NK-92 (cell line): ENCODE measurements around the gene AKT2.
"Not testable (repeated sequence)": the region's sequence is repeated elsewhere in the genome, so short reads cannot be mapped to it uniquely, and the experiment has no call there.

Experiments used
- DNase-seq: peaks from one replicate; lab custom pipeline; 2025; ENCODE audit not compliant: unreplicated experiment; lab: John Stamatoyannopoulos, UW

The AKT2 gene

DNA sequence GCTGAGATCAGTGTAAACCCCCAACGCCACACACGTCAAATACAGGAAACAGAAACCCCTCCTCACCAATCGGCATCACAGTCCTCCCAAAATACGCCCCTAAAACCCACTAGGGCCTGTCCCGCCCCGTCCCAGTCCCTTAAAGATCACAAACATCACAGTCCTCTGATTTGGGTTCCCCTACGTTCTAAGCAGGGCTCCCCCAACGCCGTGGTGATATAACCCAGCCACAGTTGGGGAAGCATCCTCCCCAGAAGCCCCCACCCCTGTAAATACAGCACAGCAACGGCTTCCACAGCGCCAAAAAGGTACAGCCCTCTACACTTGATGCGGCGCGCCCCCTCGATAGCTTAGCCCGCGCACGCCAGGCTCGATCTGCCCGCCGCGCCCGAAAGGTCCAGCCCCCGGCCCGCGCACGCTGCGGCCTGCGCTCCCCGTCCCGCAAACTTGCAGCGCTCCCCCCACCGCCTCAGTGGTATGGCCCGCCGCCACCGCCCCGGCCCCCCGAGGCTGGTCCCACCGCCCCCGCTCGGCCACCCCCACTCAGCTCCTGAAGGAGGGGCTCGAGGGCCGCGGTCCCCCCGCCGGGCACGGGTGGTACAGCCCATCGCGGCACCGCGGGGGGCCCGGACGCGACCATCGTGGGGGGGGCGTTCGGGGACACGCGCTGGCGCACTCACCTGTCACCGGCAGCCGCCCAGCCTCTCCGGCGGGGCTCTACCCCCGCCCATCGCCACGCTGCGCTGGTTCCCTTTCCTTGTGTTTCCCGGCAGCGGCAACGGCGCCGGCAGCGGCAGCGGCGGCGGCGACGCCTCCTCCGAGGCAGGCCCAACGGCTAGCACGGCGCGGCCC lies at the start of gene AKT2:
Gene AKT2 (minus strand): TSS at position 845 of the 852 bp plus-strand sequence. CDS start 20,078 bp downstream, outside the sequence.
- peak; percentile 40 for DNase-seq

DNA sequence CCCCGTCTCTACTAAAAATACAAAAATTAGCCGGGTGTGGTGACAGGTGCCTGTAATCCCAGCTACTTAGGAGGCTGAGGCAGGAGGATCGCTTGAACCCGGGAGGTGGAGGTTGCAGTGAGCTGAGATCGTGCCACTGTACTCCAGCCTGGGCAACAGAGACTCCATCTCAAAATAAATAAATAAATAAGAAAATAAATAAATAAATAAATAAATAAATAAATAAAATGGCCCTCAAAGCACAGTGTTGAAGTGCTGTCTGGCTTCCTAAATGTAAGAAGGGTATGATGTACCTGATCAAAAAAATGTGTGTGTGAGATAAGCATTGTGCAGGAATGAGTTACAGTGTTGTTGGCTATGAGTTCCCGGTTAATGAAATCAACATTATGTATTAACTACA lies 47.9 kb upstream of the AKT2 start:
- DNase-seq = not testable (repeated sequence)

DNA sequence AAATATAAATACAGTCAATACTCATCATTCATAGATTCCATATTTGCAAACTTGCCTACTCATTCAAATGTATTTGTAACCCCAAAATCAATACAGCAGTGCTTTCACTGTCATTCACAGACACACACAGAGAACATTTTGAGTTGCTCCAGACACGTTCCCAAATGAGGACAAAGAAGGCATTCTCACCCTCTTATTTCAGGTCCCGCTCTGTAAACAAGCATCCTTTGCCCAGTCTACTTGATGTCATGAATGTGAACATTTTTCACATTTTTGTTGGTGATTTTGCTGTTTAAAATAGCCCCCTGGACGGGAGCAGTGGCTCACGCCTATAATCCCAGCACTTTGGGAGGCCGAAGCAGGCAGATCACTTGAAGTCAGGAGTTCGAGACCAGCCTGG lies 47.5 kb upstream of the AKT2 start:
- no peak for DNase-seq

- DNase-seq = no peak
These were observed 45.9 kb upstream of the AKT2 start for GRCh38 chr19:40331052-40331451.

- DNase-seq = no peak
These were observed 41.1 kb upstream of the AKT2 start for GRCh38 chr19:40326201-40326600.

GRCh38 chr19:40323705-40324104 lies 38.6 kb upstream of the AKT2 start:
- no peak for DNase-seq

DNA sequence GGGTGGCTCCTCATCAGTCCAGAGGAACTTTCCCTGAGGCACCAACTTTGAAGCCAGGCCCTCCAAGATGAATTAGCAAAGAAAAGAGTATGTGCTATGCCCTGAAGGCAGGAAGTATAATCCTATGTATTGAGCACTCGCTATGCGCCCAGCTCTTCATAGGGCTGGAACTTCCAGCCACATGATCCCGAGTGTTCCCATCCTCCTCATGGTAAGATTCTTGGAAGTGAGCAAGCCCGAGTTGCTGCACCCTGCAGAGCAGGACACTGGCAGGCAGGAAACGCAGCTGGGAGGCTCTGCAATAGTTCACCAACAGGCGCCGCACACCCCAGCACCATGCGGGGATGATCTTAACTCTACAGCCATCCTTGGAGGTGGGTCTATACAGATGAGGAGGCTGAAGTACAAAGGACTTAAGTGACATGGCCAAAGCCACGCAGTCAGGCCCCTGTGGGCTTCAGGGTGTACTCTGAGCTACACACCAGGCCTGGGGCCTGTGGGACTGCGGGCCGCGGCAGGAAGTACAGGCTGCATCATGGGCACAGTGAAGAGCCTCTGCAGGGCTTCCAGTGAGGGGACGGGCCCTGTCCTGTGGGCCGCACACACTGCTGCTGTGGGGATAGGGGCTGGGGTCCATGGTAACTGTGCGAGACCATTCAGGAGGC lies 37.9 kb upstream of the AKT2 start:
- no peak for DNase-seq

DNA sequence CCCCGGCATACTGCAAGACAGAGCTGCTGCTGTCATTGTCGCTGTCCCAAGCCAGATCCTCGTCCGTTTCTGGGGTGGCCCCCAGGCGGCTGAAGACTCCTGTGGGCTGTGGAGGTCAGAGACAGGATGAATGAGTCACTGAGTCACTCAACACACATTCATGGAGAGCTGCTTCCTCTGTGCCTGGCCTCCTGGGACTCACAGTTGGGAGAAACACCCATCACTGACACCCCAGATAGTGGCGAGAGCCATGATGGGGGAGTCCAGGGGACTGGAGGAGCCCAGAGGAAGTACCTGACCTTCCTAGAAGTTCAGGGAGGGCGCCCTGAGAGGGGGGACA lies 37.1 kb upstream of the AKT2 start:
- DNase-seq = no peak

- DNase-seq = no peak
These were observed 36.6 kb upstream of the AKT2 start for GRCh38 chr19:40321566-40322270.

DNA sequence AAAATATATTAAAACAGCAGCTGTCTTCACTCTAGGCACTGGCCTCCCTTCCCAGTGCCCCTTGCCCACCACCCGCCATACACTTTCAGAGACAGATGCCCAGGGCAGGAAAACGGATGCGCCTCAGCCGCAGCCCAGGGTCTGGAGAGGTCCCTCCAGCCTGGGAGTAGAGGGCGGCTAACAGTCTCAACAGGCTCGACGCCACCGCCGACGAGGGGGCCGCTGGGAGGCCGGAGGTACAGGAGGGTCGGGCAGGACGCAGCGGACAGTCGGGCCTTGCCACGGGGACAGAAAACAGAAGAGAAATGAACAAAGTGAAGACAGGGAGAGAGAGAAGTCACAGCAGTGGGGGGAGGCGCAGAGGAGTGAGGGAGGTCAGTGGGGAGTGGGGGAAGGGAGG lies 35.9 kb upstream of the AKT2 start:
- DNase-seq = no peak

- no peak for DNase-seq
These were observed 35.4 kb upstream of the AKT2 start for GRCh38 chr19:40320558-40320935.

GRCh38 chr19:40317338-40317737 lies 32.2 kb upstream of the AKT2 start:
- no peak for DNase-seq

DNA sequence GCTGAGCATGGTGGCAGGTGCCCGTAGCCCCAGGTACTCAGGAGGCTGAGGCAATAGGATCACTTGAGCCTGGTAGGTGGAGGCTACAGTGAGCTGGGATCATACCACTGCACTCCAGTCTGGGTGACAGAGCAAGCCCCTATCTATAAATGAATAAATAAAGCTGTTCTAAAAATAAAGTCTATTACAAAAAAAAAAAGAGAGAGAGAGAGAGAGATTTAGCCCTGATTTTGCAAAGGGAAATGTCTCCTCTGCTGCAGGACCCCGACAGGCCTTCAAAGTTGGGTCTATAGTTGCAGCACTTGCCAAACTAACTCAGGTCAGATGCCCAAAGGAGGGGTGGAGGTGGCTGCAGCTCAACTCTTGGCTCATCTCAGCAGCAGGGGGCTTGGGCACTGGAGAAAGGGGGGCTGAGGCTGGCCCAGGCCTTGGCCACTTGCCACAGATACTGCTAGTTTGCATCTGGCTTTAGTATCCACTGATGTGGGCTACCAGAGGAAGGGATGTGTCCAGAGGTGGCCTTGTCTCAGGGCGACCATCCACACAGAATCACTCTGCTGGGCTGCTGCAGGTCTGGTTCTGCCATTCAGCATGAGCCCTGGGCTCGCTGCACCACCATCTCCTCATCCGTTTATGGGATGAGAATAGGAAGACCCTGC lies 30.8 kb upstream of the AKT2 start:
- DNase-seq = no peak

GRCh38 chr19:40314656-40315055 lies 29.5 kb upstream of the AKT2 start:
- no peak for DNase-seq

DNA sequence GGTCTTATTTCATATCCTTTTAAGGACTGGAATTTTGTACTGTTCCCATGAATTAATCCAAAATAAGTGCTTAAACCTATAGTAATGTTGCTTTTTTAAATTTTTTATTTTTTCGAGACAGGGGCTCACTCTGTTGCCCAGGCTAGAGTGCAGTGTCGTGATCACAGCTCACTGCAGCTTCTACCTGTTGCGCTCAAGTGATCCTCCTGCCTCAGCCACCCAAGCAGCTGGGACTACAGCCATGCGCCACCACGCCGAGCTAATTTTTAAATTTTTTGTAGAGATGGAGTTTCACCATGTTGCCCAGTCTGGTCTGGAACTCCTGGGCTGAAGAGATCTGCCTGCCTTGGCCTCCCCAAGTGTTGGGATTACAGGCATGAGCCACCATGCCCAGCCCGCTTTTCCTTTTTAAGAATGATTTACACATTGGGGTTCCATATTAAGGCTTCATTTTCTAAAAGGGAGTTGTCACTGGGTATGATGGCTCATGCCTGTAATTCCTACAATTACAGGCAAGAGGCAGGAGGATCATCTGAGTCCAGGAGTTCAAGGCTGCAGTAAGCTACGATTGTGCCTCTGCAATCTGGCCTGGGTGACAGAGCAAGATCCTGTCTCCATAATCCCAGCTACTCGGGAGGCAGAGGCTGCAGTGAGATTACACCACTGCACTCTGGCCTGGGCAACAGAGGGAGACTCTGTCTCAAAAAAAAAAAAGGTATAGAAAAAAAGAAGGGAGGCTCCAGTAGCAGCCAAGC lies 28.3 kb upstream of the AKT2 start:
- no peak for DNase-seq

GRCh38 chr19:40312533-40312932 lies 27.4 kb upstream of the AKT2 start:
- no peak for DNase-seq

GRCh38 chr19:40309666-40310065 lies 24.5 kb upstream of the AKT2 start:
- no peak for DNase-seq

- no peak for DNase-seq
These were observed 20.3 kb upstream of the AKT2 start for GRCh38 chr19:40305403-40305802.

GRCh38 chr19:40304306-40304705 lies 19.2 kb upstream of the AKT2 start:
- no peak for DNase-seq

GRCh38 chr19:40303765-40304164 lies 18.6 kb upstream of the AKT2 start:
- DNase-seq = no peak
